Thoracic aorta (tissue), 2 donors: ENCODE results near the gene KCNQ2. TPM values are rescaled to one million over a fixed set of nuclear protein-coding genes. Genes with fewer than 3 reads are reported as not detected.

Source experiments
- ATAC-seq: fragments of 150-250 bp; one replicate; pipeline ENCODE4 v1.8.0; 2017; ENCODE audit warnings: low read depth; ENCODE audit not compliant: insufficient number of reproducible peaks, low FRiP score
- DNase-seq: peaks from one replicate; pipeline ENCODE4 v3.0.0-alpha.2; 2020; ENCODE audit warnings: low spot score
- H3K27ac ChIP-seq, 2 donors: fragments of 200-600 bp; sonication (generic); 1 replicate in 1 of 2; 2 replicates in 1 of 2; pipeline ENCODE4 v1.5.1; 2016; ENCODE audit warnings: mild to moderate bottlenecking in 2 of 2, moderate library complexity in 2 of 2
- H3K27me3 ChIP-seq: fragments of 200-600 bp; sonication (generic); replicated peaks from 2 replicates; pipeline ENCODE4 v1.6.0; 2016; ENCODE audit warnings: mild to moderate bottlenecking; ENCODE audit not compliant: insufficient read depth
- H3K36me3 ChIP-seq: fragments of 200-600 bp; sonication (generic); one replicate; pipeline ENCODE4 v1.5.1; 2016
- H3K4me1 ChIP-seq, 2 donors: fragments of 200-600 bp; sonication (generic); 1 replicate in 1 of 2; 2 replicates in 1 of 2; pipeline versions ENCODE4 v1.5.1 to v1.6.0; 2016; ENCODE audit warnings: low read depth in 2 of 2, mild to moderate bottlenecking in 1 of 2; ENCODE audit not compliant: control insufficient read depth in 1 of 2
- H3K4me3 ChIP-seq: fragments of 200-600 bp; sonication (generic); 2 replicates; pipeline ENCODE4 v1.5.1; 2016; ENCODE audit warnings: mild to moderate bottlenecking
- H3K9me3 ChIP-seq: fragments of 200-600 bp; sonication (generic); 2 replicates; pipeline ENCODE4 v1.5.1; 2016
- total RNA-seq, 2 donors: library from RNA; depleted of rRNA; stranded (reverse); fragments of >200 nt; gene quantifications; one replicate each; pipeline versions ENCODE4 v1.1.0 to v1.2.3, GENCODE V29; 2016
- TF ChIP-seq, protein P1 (sequence below): fragments of 200-600 bp; sonication (generic); IDR thresholded peaks from one replicate; pipeline ENCODE4 v1.5.1; 2019; ENCODE audit warnings: antibody characterized with exemption

Gene KCNQ2
- total RNA-seq, 2 donors from 2014 or later: not detected

- no peaks in the 10 kb centered on the region for H3K36me3 ChIP-seq
- TF ChIP-seq, protein P1, sequence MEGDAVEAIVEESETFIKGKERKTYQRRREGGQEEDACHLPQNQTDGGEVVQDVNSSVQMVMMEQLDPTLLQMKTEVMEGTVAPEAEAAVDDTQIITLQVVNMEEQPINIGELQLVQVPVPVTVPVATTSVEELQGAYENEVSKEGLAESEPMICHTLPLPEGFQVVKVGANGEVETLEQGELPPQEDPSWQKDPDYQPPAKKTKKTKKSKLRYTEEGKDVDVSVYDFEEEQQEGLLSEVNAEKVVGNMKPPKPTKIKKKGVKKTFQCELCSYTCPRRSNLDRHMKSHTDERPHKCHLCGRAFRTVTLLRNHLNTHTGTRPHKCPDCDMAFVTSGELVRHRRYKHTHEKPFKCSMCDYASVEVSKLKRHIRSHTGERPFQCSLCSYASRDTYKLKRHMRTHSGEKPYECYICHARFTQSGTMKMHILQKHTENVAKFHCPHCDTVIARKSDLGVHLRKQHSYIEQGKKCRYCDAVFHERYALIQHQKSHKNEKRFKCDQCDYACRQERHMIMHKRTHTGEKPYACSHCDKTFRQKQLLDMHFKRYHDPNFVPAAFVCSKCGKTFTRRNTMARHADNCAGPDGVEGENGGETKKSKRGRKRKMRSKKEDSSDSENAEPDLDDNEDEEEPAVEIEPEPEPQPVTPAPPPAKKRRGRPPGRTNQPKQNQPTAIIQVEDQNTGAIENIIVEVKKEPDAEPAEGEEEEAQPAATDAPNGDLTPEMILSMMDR: no peak
- no peak for ATAC-seq
- H3K27me3 ChIP-seq: no peaks in the 10 kb centered on the region
- no peak overlapping the region for H3K27ac ChIP-seq
- H3K4me3 ChIP-seq: no peak overlapping the region
- DNase-seq: no peak
- H3K4me1 ChIP-seq: no peaks in the 10 kb centered on the region
- H3K9me3 ChIP-seq: no peaks in the 10 kb centered on the region
These were observed 93.8 kb downstream of the KCNQ2 start for GRCh38 chr20:63378626-63379025.

GRCh38 chr20:63377951-63378381, 94.5 kb downstream of the KCNQ2 start:
- Histone ChIP-seq H3K4me1 (no peaks in the 10 kb centered on the region), H3K4me3 (no peak overlapping the region), H3K9me3 (no peaks in the 10 kb centered on the region), H3K36me3 (no peaks in the 10 kb centered on the region), H3K27me3 (no peaks in the 10 kb centered on the region), H3K27ac (no peak overlapping the region)
- no peak for ATAC-seq
- TF ChIP-seq, protein P1: no peak
- DNase-seq: no peak

- no peak overlapping the region for H3K4me3 ChIP-seq
- H3K4me1 ChIP-seq: no peaks in the 10 kb centered on the region
- H3K9me3 ChIP-seq: no peaks in the 10 kb centered on the region
- H3K27me3 ChIP-seq: no peaks in the 10 kb centered on the region
- DNase-seq (no peak), ATAC-seq (no peak)
- no peaks in the 10 kb centered on the region for H3K36me3 ChIP-seq
- TF ChIP-seq, protein P1: no peak
- no peak overlapping the region for H3K27ac ChIP-seq
These were observed 95.1 kb downstream of the KCNQ2 start for GRCh38 chr20:63377256-63377941.

DNA sequence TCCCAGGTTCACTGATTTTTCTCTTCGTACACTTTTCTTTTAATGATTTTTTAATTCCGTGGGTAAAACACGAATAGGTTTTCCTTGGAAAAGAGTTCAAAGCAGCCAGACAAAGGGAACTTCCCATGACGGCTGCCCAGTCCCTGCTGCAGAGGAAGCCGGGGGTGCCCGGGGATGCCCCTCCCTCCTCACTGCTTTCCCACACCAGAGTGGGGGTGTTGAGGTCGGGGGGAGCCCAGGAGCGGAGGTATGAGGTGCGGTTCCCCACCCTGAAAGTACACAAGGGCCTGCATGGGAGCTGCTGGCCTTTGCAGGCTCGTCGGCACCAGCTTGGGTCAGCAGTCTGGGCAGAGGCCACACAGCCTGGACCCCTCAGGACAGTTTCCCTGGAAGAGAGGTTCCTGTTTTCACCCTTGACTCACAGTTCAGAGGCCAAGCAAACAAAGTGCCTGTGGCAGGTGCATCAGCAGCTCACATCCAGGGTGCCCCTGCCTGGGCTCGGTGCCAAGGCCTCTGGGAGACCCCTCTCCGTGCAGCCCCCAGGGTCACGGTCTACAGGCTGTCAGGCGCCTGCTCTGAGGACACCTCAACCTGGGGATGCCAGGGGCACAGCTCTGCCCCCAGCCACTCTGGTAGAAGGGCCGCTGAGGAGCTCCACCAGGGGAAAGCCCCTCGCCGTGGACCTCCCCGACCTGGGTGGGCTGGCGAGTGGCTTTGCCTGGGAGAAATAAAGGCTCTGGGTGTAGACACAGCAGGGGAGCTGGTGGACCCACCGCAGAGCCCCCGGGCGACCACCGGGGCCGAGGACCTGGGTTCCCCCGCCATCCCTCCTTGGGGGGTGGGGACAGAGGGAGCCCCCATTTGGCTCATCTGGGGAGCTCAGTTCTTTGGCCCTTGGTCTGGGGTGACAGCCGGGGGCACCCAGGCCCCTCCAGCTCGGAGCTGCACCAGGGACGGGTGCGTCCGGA, 95.9 kb downstream of the KCNQ2 start:
- H3K27ac ChIP-seq: no peak overlapping the region
- H3K4me1 ChIP-seq: no peaks in the 10 kb centered on the region
- DNase-seq: no peak
- TF ChIP-seq, protein P1: no peak
- H3K36me3 ChIP-seq: no peaks in the 10 kb centered on the region
- H3K4me3 ChIP-seq: no peak overlapping the region
- H3K9me3 ChIP-seq: no peaks in the 10 kb centered on the region
- H3K27me3 ChIP-seq: no peaks in the 10 kb centered on the region
- no peak for ATAC-seq

DNA sequence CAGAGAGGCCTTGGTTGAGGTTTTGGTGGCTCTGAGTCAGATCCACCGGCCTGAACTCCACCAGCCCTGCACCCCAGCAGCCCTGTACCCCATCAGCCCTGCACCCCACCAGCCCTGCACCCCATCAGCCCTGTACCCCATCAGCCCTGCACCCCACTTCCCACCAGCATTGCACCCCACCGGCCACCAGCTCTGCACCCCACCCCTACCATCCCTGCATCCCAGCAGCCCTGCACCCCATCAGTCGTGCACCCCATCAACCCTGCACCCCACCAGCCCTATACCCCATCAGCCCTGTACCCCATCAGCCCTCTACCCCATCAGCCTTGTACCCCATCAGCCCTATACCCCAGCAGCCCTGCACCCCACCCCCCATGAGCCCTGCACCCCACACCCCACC, 97.0 kb downstream of the KCNQ2 start:
- ATAC-seq (no peak), DNase-seq (no peak)
- no peaks in the 10 kb centered on the region for H3K36me3 ChIP-seq
- H3K9me3 ChIP-seq: no peaks in the 10 kb centered on the region
- H3K4me3 ChIP-seq: no peak overlapping the region
- TF ChIP-seq, protein P1: no peak
- no peaks in the 10 kb centered on the region for H3K4me1 ChIP-seq
- H3K27me3 ChIP-seq: no peaks in the 10 kb centered on the region
- no peak overlapping the region for H3K27ac ChIP-seq
